Raji (cell line): ENCODE measurements around the gene HSD3B2.

Experiments used
- POLR2A ChIP-seq: IDR thresholded peaks from 2 replicates; pipeline ENCODE4 v1.6.1; 2011; ENCODE audit warnings: low read depth, low read length, control low read depth; ENCODE audit not compliant: insufficient read depth

Gene HSD3B2

DNA sequence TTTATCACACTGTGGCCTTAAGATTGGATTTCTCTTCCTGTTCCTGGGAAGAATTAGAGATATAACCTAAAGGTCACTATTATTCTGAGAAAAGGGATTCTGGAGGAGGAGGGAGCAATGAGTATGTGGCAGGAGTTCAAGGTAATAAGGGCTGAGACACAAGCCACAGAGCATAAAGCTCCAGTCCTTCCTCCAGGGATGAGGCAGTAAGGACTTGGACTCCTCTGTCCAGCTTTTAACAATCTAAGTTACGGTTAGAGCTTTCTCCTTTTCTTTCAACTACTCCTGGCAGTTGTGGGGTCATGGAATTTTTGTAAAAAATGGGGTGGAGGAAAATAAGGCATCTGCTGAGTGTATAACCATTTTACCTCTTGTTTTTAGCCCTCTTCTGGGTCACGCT lies at the start of gene HSD3B2:
TSS of gene HSD3B2 (plus strand) at position 201 of the 400 bp plus-strand sequence. CDS start 270 bp downstream, outside the sequence.
- no peak for TF ChIP-seq POLR2A

DNA sequence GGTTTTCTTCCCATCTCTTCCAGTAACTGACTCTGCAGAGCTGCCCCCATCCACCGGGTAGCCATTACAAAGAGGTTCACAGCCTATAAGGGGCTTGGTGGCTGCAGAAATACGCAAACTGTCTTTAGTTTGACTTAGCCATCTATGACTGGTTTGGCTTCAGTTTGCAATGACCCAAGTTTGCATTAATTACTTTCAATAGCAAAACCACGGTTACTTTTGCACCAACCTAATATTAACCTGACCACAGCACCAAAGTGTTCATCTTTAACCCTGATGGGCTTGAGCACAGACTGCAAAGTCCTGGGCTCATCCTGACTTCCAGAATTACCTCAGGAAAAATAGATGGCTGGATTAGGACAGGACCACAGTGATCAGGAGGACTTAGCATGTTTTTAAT lies 48.5 kb upstream of the HSD3B2 start:
- no peak for TF ChIP-seq POLR2A

DNA sequence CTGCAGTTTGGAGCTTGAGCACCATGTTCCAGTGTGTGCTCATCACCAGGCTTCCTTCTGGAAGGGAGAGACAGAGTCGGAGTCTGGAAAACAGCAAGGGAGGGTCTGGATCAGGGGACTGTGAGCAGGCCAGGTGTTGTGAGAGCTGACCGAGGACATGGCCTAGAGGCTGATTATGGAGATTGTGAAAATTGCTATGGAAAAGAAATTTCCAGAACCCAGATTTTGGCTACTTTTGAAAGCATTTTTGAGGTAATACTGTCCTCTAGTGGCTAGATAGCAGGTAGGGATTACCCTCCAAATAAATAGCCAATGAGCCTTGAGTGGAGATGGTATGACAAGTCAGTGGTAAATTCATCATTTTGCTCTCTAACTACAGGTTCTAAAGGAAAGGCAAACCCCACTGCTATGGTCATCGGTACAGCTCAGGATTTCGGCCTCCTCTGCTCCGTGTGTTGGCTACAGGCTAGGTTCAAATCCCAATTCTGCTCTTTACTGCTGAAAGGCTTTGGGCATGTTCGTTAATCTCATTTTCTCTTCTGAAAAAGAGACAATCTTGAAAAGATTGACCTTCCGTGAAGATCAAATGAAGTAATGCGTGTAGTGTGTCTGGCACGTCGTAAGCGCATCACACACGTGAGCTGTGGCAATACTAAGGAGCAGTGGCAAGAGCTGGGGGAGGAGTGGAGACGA lies 47.4 kb upstream of the HSD3B2 start:
- no peak for TF ChIP-seq POLR2A

- TF ChIP-seq POLR2A, result no peak
Observed at GRCh38 chr1:119368554-119368953, 46.4 kb upstream of the HSD3B2 start, which contains the start of gene HAO2. HAO2 (plus strand) TSS chr1:119368785; CDS start chr1:119381086, 12,301 bp downstream.

DNA sequence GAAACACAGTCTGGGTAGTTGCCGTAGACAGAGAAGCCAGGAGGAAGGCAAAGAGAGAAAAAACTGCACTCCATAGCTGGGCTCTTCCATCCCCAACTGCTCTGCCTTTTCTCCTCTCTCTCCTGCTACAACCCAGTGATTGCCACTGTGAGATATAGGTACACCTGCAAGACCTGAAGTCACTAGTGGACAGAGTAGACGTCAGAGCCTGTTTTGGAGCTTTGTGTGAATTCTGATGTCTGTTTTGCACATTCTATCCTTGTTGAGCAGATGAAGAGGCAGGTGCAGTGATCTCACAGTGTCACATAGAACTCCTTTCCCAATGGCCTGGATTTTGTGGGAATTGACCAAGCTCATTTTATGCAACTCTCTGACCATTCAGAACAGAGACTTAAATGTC lies 44.2 kb upstream of the HSD3B2 start:
- no peak for TF ChIP-seq POLR2A

GRCh38 chr1:119371815-119372214 lies 43.1 kb upstream of the HSD3B2 start:
- TF ChIP-seq POLR2A, result no peak

- TF ChIP-seq POLR2A, result no peak
Observed at GRCh38 chr1:119372503-119373086, 42.4 kb upstream of the HSD3B2 start.

DNA sequence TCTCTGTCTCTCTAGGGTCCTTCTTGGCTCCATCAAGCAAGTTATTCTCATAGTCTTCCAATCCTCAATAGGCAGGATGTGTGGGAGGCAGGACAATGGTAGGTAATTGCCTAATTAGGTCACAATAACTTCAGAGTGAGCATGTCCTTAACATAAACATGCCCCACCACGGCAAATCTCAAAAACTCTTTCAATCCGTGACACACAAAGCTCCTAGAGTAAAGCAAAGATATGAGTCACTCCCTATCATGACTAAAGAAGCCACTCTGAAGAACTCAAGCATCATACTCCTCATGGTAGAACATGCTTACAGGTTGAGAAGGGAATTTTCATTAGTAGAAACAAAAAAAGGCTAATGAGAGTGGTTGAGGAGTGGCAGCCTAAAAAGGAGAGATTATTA lies 41.5 kb upstream of the HSD3B2 start:
- TF ChIP-seq POLR2A, result no peak

- TF ChIP-seq POLR2A, result no peak
Observed at GRCh38 chr1:119374208-119374874, 40.6 kb upstream of the HSD3B2 start.

DNA sequence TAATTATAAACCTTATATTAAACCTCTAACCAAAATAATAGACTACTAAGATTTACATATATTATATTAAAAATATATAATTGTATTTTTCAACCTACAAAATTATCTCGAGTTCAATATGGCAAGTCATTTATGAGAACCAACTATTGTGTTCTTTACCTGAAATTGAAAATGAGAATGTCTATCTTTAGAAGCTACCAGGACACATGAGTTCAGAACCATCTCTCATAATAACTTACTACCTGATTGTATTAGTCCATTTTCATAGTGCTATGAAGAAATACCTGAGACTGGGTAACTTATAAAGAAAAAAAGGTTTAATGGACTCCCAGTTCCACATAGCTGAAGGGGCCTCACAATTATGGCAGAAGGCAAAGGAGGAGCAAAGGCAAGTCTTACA lies 39.6 kb upstream of the HSD3B2 start:
- TF ChIP-seq POLR2A, result no peak

DNA sequence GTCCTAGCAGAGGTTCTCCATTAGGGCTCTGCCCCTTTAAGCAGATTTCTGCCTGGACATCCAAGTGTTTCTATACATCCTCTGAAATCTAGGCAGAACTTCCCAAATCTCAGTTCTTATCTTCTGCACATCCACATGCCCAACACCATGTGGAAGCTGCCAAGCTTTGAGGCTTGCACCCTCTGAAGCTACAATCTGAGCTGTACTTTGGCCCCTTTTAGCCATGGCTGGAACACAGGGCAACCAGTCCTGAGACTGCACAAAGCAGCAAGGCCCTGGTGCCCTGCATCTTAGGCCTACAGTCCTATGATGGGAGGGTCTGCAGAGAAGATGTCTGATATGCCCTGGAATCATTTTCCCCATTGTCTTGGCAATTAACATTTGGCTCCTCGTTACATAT lies 38.4 kb upstream of the HSD3B2 start:
- TF ChIP-seq POLR2A, result no peak

GRCh38 chr1:119379117-119379516 lies 35.8 kb upstream of the HSD3B2 start:
- TF ChIP-seq POLR2A, result no peak

GRCh38 chr1:119380304-119380703 lies 34.6 kb upstream of the HSD3B2 start:
- no peak for TF ChIP-seq POLR2A

GRCh38 chr1:119380983-119381662 lies 33.8 kb upstream of the HSD3B2 start:
- no peak for TF ChIP-seq POLR2A

DNA sequence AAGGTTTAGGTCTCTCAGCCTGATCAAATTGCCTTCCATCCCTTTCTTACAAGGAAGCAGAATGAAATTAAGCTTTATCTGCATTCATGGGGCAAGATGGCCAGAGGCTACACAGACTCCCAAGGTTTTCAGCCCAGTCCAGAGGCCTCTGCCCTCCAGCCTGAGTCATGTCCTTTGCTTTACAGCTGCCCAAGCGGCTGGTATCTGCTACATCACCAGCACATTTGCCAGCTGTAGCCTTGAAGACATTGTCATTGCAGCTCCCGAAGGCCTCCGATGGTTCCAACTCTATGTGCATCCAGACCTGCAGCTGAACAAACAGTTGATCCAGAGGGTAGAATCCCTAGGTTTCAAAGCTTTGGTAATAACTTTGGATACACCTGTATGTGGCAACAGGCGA lies 30.4 kb upstream of the HSD3B2 start:
- no peak for TF ChIP-seq POLR2A

GRCh38 chr1:119385650-119386049 lies 29.3 kb upstream of the HSD3B2 start:
- TF ChIP-seq POLR2A, result no peak
